IPS-11a (cell line): ENCODE data around the gene PGAM5.
A peak's percentile ranks its signal among the peaks of the same experiment; 100 is the strongest.
"Not testable (repeated sequence)": the region's sequence is repeated elsewhere in the genome, so short reads cannot be mapped to it uniquely, and the experiment has no call there.

ENCODE experiments used
- H3K4me3 ChIP-seq: one replicate; pipeline ENCODE4 v1.5.1; 2013; ENCODE audit warnings: low read depth, low read length, control low read depth

PGAM5 gene

DNA sequence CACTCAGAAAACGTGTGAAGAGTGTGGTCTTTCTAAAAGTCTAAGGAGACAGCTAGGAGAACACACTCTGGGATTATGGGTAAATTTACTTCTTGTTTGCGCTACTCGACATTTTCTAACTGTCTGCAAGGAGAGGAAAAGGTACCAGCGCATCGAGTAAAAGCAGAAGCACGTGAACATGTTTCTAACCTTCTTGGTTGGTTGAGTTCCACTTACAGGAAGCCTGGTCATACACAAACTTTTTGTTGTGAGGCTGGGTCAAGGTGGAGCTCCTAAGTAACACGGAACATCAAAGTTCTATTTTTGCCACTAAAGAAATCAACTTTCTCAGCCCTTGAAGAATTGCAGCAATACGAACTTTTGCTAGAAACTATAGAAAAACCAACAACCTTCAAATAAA is 31.0 kb downstream of the PGAM5 start:
- no peak overlapping the region for H3K4me3 ChIP-seq

GRCh38 chr12:132743831-132744230 is 33.2 kb downstream of the PGAM5 start:
- H3K4me3 ChIP-seq: no peak overlapping the region

DNA sequence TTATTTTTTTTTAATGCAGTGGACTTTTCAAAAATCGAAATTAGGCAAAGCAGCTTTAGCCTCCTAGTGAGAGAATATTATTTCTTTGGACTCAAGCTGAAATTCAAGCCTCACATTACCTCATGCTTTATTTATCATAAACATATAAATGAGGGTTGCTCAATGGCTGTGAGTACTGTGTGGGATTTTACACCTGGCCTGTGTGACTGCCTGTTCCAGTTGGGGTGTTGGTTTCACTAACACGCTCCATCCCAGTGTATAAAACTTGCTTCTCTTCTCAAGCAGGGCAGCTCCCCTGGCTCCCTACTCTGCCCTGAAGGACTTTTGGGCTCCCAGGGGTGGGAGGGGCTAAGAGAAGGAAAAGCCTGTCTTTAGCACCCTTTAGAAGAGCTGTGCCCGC is 36.0 kb downstream of the PGAM5 start:
- H3K4me3 ChIP-seq: no peak overlapping the region

- no peak overlapping the region for H3K4me3 ChIP-seq
Measured at GRCh38 chr12:132747395-132747794, 36.8 kb downstream of the PGAM5 start.

GRCh38 chr12:132747896-132748295 is 37.3 kb downstream of the PGAM5 start:
- no peak overlapping the region for H3K4me3 ChIP-seq

DNA sequence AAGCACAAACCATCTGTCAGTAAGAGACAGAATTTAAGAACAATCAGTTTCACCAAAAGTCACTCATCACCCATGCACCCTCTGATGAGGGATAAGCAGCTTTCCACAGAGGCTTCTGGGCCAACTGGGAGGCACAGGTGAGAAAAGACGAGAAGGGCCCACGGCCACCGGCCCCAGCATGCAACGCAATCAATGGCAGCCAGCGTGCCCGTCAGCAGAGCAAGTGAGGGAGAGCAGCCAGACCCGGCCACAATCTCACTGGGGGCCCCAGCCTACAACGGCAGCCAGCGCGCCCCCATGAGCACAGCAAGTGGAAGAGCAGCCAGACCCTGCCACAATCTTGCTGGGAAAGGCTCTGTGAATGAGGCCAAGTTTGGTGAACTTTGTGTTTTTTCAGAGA is 37.7 kb downstream of the PGAM5 start:
- no peak overlapping the region for H3K4me3 ChIP-seq

GRCh38 chr12:132753670-132754069 is 43.0 kb downstream of the PGAM5 start:
- H3K4me3 ChIP-seq: not testable (repeated sequence)

DNA sequence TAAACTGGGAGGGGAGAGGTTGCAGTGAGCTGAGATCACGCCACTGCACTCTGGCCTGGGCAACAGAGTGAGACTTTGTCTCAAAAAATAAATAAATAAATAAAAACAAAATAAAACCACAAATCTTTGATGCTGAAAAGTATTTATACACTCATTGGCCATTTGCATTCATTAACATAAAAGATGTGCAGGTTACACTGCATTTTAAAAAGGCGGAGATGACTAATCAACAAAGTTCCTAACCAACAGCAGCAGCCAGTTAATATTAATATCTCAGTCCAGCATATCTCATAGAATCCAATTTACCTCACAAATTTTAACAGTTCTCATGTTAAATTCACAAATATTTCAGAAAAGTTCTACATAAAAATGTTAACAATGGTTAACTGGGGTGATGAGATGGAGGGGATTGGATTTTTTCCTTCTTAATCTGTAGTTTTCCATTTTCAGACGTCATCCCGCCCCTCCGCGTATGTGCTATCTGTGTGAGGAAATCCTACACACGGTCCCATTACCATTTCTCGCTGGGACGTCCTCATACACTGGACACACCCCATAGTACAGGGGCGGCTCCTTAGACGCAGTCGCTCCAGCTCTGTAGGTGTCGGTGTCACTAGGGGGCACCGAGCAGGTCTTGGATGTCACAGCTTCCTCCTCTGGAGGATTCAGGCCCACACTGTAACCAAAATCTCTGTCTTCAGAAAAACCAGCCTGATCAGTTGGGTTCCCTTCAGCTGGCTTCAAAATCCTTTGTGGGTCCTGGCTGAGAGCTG is 43.7 kb downstream of the PGAM5 start:
- no peak overlapping the region for H3K4me3 ChIP-seq

DNA sequence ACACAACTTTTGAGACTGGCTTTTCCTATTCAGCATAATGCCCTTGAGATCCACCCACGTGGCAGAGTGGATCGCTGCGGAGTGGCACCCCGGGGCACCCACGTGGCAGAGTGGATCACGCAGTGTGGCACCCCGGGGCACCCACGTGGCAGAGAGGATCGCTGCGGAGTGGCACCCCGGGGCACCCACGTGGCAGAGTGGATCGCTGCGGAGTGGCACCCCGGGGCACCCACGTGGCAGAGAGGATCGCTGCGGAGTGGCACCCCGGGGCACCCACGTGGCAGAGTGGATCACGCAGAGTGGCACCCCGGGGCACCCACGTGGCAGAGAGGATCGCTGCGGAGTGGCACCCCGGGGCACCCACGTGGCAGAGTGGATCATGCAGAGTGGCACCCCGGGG is 48.2 kb downstream of the PGAM5 start:
- H3K4me3 ChIP-seq: not testable (repeated sequence)

DNA sequence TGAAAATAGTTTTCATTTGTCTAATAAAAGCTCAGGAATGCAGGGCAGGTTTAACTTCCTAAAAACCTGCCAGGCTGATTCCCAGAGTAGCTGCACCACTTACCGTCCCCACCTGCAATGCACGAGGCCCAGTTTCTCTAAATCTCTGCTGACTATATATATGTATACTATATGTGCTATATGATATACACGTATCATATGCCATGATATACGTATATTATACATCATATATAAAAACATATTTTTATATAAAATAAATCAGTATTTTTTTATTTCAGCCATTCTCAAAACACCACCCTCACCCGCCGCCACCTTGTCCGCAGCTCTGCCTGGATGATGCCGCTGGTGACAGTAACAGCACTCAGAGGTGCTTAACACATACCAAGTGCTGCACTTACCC is 48.7 kb downstream of the PGAM5 start:
- no peak overlapping the region for H3K4me3 ChIP-seq

- H3K4me3 ChIP-seq: peak within 1 kb of the TSS; percentile 93
Measured at GRCh38 chr12:132761032-132761920, 50.6 kb downstream of the PGAM5 start, which contains the start of gene ANKLE2. ANKLE2 (minus strand) TSS chr12:132761832; CDS start chr12:132761798, 34 bp downstream.

DNA sequence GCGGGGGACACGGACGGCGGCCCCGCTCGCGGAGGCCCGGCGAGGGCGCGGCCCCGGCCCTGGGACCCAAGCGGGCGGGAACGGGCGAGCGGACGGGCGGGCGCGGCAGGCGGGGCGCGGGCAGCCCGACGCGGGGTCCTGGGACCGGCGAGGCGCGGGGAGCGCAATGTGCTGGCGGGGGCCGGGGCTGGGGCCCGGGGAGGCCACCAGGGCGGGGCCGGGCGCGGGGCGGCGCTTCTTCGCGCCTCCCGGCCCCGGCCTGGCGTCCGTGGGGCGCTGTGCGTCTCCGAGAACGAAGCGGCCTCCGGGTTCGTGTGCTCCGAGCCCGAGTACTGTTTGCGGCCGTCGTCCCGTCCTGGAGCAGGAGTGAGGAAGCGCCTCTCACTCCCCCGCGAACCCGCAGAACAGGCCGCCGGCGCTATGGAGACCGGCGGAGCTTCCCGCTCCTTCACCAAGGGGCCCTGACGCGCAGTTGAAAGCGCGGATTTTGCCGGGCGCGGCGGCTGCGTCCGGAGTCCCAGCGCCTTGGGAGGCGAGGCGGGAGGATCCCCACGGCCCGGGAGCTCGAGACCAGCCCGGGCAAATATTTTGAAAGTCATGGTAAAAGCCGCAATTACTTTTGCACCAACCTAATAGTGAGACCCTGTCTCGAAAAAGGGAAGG is 51.4 kb downstream of the PGAM5 start:
- peak overlapping the region; percentile 39 for H3K4me3 ChIP-seq

- no peak overlapping the region for H3K4me3 ChIP-seq
Measured at GRCh38 chr12:132764231-132764630, 53.6 kb downstream of the PGAM5 start.

DNA sequence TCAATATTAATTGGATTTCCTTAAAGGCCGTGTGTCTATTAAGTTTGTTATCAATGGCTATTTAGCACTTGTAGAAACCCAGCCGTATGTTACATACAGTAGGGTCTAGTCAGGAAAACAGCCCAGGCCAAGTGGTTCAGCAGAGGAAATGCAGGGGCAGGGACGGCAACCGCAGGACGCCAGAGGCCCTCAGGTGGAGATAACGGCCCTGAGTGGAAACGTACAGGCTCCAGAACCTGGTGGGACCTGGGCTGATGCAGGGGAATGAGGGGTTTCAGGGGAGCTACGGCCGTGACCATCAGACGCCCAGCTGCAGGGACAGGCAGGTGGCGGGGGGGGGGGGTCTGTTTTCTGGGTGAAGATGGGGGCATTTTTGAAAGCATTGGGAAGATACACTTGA is 54.7 kb downstream of the PGAM5 start:
- no peak overlapping the region for H3K4me3 ChIP-seq

- no peak overlapping the region for H3K4me3 ChIP-seq
Measured at GRCh38 chr12:132766380-132767085, 55.9 kb downstream of the PGAM5 start.

- H3K4me3 ChIP-seq: no peak overlapping the region
Measured at GRCh38 chr12:132771126-132771838, 60.6 kb downstream of the PGAM5 start.
